AG04449 (cell line): ENCODE measurements around the gene EML6.

Source experiments
- CTCF ChIA-PET: fragments of 350-600 bp; formaldehyde crosslinking; extraction: SDS; loops from one replicate; lab custom pipeline; 2021; ENCODE audit warnings: antibody characterized with exemption; lab: Yijun Ruan, JAX
- POLR2A ChIA-PET: fragments of 400-600, 350-600 bp; formaldehyde crosslinking; extraction: SDS; loops from one replicate; lab custom pipeline; 2020; ENCODE audit warnings: antibody characterized with exemption, inconsistent platforms; lab: Yijun Ruan, JAX
- DNase-seq: peaks from one replicate; pipeline ENCODE4 v3.0.0-alpha.2; 2010; ENCODE audit warnings: low read depth, low spot score
- H3K4me3 ChIP-seq: 2 replicates; pipeline ENCODE4 v1.5.1; 2011; ENCODE audit warnings: low read depth, mild to moderate bottlenecking, control low read depth, low read length
- TF ChIP-seq, protein P1 (sequence below): IDR thresholded peaks from one replicate; pipeline ENCODE4 v1.5.1; 2011; ENCODE audit warnings: mild to moderate bottlenecking, moderate library complexity, low read length, control low read depth, inconsistent platforms; ENCODE audit not compliant: insufficient read depth; ENCODE audit errors: missing control alignments

EML6 gene

GRCh38 chr2:54758951-54759350 is 35.5 kb downstream of the EML6 start:
- TF ChIP-seq, protein P1, sequence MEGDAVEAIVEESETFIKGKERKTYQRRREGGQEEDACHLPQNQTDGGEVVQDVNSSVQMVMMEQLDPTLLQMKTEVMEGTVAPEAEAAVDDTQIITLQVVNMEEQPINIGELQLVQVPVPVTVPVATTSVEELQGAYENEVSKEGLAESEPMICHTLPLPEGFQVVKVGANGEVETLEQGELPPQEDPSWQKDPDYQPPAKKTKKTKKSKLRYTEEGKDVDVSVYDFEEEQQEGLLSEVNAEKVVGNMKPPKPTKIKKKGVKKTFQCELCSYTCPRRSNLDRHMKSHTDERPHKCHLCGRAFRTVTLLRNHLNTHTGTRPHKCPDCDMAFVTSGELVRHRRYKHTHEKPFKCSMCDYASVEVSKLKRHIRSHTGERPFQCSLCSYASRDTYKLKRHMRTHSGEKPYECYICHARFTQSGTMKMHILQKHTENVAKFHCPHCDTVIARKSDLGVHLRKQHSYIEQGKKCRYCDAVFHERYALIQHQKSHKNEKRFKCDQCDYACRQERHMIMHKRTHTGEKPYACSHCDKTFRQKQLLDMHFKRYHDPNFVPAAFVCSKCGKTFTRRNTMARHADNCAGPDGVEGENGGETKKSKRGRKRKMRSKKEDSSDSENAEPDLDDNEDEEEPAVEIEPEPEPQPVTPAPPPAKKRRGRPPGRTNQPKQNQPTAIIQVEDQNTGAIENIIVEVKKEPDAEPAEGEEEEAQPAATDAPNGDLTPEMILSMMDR, result no peak
- ChIA-PET CTCF (interaction anchor here (1.2 kb wide), 1 partner anchor 80 kb away, joined by 3 read pairs; no protein-coding TSS in a partner anchor), POLR2A (no interaction called here)
- no peak overlapping the region for H3K4me3 ChIP-seq
- no peak for DNase-seq

- TF ChIP-seq, protein P1, result no peak
- POLR2A ChIA-PET, result no interaction called here
- H3K4me3 ChIP-seq, result no peak overlapping the region
- CTCF ChIA-PET, result interaction anchor here (1.0 kb wide), 1 partner anchor 140 kb away, joined by 3 read pairs; no protein-coding TSS in a partner anchor
- DNase-seq, result no peak
Measured at GRCh38 chr2:54760310-54760709, 36.8 kb downstream of the EML6 start.

DNA sequence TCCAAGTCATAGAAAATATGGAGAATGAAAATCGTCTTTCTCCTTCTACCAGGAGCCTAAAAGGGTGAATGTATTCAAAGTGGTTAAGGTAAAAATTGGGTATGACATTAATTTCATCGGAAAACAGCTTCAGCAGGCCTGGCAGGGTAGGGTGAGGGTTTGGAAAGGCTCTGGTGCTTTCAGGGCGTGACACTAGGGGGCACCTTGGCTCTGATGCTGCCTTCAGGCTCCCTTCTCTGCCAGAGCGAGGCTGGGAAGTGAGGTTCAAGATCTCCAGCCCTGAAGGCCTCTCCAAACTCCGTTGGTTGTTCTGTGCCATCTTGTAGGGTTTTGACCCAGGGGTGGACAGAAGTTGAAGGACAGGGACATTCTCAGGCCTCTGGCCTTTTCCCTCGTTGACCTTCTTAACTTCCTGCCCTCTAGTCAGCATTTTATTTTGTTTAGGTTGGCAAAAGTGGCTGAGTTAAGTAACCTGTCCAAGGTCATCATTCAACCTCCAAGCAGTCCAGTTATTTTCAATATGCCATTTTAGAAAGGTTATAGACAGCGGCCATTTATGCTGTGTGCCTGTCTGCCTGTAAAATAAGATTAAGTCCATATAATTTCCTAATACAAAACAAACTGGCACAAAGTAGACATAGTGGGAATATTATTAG is 40.3 kb downstream of the EML6 start:
- DNase-seq, result no peak
- TF ChIP-seq, protein P1, result no peak
- H3K4me3 ChIP-seq, result no peak overlapping the region
- ChIA-PET POLR2A (no interaction called here), CTCF (interaction anchor here (1.3 kb wide), 1 partner anchor 75 kb away, joined by 3 read pairs; no protein-coding TSS in a partner anchor)

DNA sequence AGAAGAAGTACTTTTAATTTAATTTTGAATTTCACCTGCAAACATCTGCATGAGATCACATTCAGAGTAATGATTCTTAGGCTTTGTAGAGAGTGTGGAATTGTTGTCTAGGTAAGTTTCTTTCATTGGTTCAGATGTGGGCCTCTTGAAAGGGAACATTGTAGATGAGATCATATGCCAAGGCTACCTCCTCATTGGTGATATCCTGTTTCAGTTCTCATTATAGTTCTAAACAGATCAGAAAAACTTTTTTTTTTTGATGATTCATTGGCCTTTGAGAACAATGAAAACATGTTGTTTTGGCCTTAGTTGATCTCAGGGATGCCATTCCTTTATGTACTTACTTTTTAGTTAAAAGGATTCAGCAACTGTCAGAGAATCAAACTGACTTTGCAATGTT is 44.5 kb downstream of the EML6 start:
- TF ChIP-seq, protein P1, result no peak
- no peak overlapping the region for H3K4me3 ChIP-seq
- CTCF ChIA-PET, result no interaction called here
- POLR2A ChIA-PET, result no interaction called here
- DNase-seq, result no peak

- CTCF ChIA-PET, result interaction anchor here (4.8 kb wide), 1 partner anchor 70 kb away, joined by 19 read pairs; no protein-coding TSS in a partner anchor
- TF ChIP-seq, protein P1, result no peak
- no peak for DNase-seq
- POLR2A ChIA-PET, result no interaction called here
- no peak overlapping the region for H3K4me3 ChIP-seq
Measured at GRCh38 chr2:54768772-54769428, 45.4 kb downstream of the EML6 start.

DNA sequence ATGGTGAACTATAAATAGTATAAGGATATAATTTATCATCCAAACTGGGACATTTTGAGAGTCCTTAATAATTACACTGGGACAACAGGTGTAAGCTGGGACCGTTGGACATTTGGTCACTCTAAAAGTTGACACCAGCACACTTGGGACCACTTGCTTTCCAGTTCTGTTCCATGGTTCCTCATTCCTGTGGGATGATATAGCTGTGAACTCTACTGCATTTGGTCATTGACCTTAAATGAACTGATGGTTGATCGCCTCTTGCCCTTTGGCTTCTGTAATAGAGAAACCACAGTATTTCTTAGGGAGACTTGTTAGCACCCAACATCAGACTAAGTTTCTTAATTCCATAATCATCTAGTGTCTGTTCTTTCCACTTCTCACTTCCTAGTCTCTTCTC is 46.7 kb downstream of the EML6 start:
- TF ChIP-seq, protein P1, result no peak
- H3K4me3 ChIP-seq, result no peak overlapping the region
- no peak for DNase-seq
- POLR2A ChIA-PET, result no interaction called here
- CTCF ChIA-PET, result interaction anchor here (1.5 to 4.8 kb wide), 3 partner anchors 11 to 68 kb away, joined by 3 to 19 read pairs (median 4); no protein-coding TSS in a partner anchor
